NCI-H2081 (cell line): ENCODE data around the gene HECW1.

Source experiments
- DNase-seq, 2 experiments: peaks; one replicate each; lab custom pipeline; 2025; lab: John Stamatoyannopoulos, UW

Gene HECW1

GRCh38 chr7:43612599-43613589 is 500.4 kb downstream of the HECW1 start:
- no peak for DNase-seq
